Body of pancreas (tissue), 4 donors: Measurements from ENCODE around the gene SLC6A20.
A peak's percentile ranks its signal among the peaks of the same experiment; 100 is the strongest.

Experiments
- POLR2A ChIP-seq, 3 donors: fragments of 450-650 bp; IDR thresholded peaks; one replicate each; pipeline ENCODE4 v1.6.1; 2016; ENCODE audit warnings: antibody characterized with exemption in 3 of 3, mild to moderate bottlenecking in 2 of 3
- TF ChIP-seq, protein P1 (sequence below), 7 experiments: fragments of 450-650 bp in 4 of 7; fragments of 200-600 bp in 3 of 7; sonication (generic) in 3 of 7; IDR thresholded peaks; one replicate each; pipeline ENCODE4 v1.5.1; 2016 to 2019; ENCODE audit warnings: antibody characterized with exemption in 7 of 7

DNA sequence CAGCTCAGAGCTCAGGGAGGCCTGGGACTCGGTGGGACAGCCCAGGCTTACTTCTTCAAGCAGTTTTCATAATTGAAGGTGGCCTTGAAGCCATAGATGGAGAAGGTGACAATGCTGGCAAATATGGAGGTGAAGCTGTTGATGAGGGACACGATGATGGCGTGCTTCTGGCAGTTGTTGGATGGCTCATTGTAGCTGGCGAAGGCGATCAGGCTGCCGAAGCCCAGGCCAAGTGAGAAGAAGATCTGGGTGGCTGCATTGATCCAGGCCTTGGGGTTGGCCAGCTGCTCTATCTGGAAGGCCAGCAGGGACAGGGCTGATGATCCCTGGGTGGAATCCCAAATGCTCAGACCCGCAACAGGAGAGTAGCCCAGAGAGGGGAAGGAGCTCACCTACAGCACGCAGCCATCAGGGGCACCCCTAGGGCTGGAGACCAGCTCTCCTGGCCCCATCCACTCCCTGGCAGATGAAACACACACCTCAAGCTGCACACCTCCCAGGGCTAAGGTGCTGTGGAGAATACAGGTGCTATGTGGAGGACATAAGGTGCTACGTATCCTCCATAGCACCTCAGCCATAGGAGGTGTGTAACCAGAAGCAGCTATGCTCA is 25.1 kb downstream of the SLC6A20 start:
- TF ChIP-seq, protein P1, sequence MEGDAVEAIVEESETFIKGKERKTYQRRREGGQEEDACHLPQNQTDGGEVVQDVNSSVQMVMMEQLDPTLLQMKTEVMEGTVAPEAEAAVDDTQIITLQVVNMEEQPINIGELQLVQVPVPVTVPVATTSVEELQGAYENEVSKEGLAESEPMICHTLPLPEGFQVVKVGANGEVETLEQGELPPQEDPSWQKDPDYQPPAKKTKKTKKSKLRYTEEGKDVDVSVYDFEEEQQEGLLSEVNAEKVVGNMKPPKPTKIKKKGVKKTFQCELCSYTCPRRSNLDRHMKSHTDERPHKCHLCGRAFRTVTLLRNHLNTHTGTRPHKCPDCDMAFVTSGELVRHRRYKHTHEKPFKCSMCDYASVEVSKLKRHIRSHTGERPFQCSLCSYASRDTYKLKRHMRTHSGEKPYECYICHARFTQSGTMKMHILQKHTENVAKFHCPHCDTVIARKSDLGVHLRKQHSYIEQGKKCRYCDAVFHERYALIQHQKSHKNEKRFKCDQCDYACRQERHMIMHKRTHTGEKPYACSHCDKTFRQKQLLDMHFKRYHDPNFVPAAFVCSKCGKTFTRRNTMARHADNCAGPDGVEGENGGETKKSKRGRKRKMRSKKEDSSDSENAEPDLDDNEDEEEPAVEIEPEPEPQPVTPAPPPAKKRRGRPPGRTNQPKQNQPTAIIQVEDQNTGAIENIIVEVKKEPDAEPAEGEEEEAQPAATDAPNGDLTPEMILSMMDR (IDR thresholded peaks at IDR 0.05) = no peak
- peak in 1 of 3 donors; percentile 1 for TF ChIP-seq POLR2A (IDR thresholded peaks at IDR 0.05)
